Ishikawa (cell line): Measurements from ENCODE around the gene C21orf58.

Source experiments
- CEBPB ChIP-seq: IDR thresholded peaks from 2 replicates; pipeline ENCODE4 v1.6.1; 2012
- CREB1 ChIP-seq: IDR thresholded peaks from 2 replicates; pipeline ENCODE4 v1.6.1; 2012; ENCODE audit warnings: low read depth
- EGR1 ChIP-seq: IDR thresholded peaks from 2 replicates; pipeline ENCODE4 v1.6.1; 2012
- EP300 ChIP-seq: IDR thresholded peaks from 2 replicates; pipeline ENCODE4 v1.6.1; 2012; ENCODE audit warnings: borderline replicate concordance
- FOXM1 ChIP-seq: IDR thresholded peaks from 2 replicates; pipeline ENCODE4 v1.6.1; 2012; ENCODE audit warnings: low read depth, borderline replicate concordance
- MAX ChIP-seq: IDR thresholded peaks from 2 replicates; pipeline ENCODE4 v1.6.1; 2012
- NFIC ChIP-seq: IDR thresholded peaks from 2 replicates; pipeline ENCODE4 v1.6.1; 2012
- RAD21 ChIP-seq: IDR thresholded peaks from 2 replicates; pipeline ENCODE4 v1.6.1; 2012; ENCODE audit warnings: low read depth
- REST ChIP-seq: IDR thresholded peaks from 2 replicates; pipeline ENCODE4 v1.6.1; 2012; ENCODE audit warnings: low read depth, mild to moderate bottlenecking
- TAF1 ChIP-seq: IDR thresholded peaks from 2 replicates; pipeline ENCODE4 v1.6.1; 2012; ENCODE audit warnings: low read depth, mild to moderate bottlenecking
- TCF12 ChIP-seq: IDR thresholded peaks from 2 replicates; pipeline ENCODE4 v1.6.1; 2012; ENCODE audit warnings: low read depth
- TEAD4 ChIP-seq: IDR thresholded peaks from 2 replicates; pipeline ENCODE4 v1.6.1; 2012
- USF1 ChIP-seq: IDR thresholded peaks from 2 replicates; pipeline ENCODE4 v1.6.1; 2012
- YY1 ChIP-seq: IDR thresholded peaks from 2 replicates; pipeline ENCODE4 v1.6.1; 2012; ENCODE audit warnings: low read depth
- ZBTB7A ChIP-seq: IDR thresholded peaks from 2 replicates; pipeline ENCODE4 v1.6.1; 2012; ENCODE audit warnings: low read depth

Gene C21orf58

GRCh38 chr21:46346296-46347202, 22.9 kb upstream of the C21orf58 start:
- TF ChIP-seq YY1: no peak
- TF ChIP-seq RAD21: no peak
- TF ChIP-seq MAX: no peak
- TF ChIP-seq CREB1: no peak
- no peak for TF ChIP-seq ZBTB7A
- TF ChIP-seq TAF1: no peak
- TF ChIP-seq TEAD4: no peak
- no peak for TF ChIP-seq REST
- TF ChIP-seq EP300: no peak
- no peak for TF ChIP-seq TCF12
- TF ChIP-seq FOXM1: no peak

GRCh38 chr21:46345861-46346260, 22.2 kb upstream of the C21orf58 start:
- no peak for TF ChIP-seq TCF12
- TF ChIP-seq FOXM1: no peak
- no peak for TF ChIP-seq CEBPB
- TF ChIP-seq TEAD4: no peak
- no peak for TF ChIP-seq USF1
- no peak for TF ChIP-seq NFIC
- TF ChIP-seq RAD21: no peak
- no peak for TF ChIP-seq YY1
- no peak for TF ChIP-seq REST
- no peak for TF ChIP-seq TAF1
- TF ChIP-seq EGR1: no peak
- no peak for TF ChIP-seq CREB1
- TF ChIP-seq MAX: no peak
- no peak for TF ChIP-seq EP300
- no peak for TF ChIP-seq ZBTB7A

GRCh38 chr21:46344219-46344915, 20.7 kb upstream of the C21orf58 start:
- TF ChIP-seq NFIC: no peak
- no peak for TF ChIP-seq EGR1
- no peak for TF ChIP-seq TEAD4
- TF ChIP-seq EP300: no peak
- TF ChIP-seq RAD21: no peak
- TF ChIP-seq FOXM1: no peak
- TF ChIP-seq MAX: no peak
- TF ChIP-seq YY1: no peak
- no peak for TF ChIP-seq CREB1
- no peak for TF ChIP-seq USF1
- TF ChIP-seq TCF12: no peak
- TF ChIP-seq REST: no peak
- no peak for TF ChIP-seq ZBTB7A
- no peak for TF ChIP-seq TAF1
- TF ChIP-seq CEBPB: no peak
